ENCODE results near the gene PDE4B.
"Not testable (repeated sequence)": the region's sequence is repeated elsewhere in the genome, so short reads cannot be mapped to it uniquely, and the experiment has no call there.

PDE4B gene

DNA sequence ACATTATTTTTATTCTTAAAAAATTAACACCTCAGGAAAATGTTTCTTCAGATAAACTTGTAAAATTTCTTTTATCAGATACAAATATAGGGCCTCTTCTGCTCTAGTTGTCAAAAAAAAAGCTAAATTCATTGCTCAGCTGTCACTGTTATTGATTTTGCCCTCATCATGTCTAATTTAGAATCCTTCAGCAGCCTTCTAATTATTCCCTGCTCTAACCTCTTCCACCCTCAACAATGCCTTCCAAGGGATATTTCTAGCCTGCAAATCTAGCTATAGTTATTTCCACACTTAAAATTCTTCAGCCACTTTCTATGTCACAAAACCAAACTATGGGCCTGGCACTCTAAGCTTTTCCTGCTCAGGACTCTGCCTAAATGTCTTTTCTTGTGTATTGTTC is 25.2 kb downstream of the PDE4B start:
- DNase-seq = no peak

GRCh38 chr1:65818966-65819365 is 26.3 kb downstream of the PDE4B start:
- DNase-seq = no peak

- DNase-seq = no peak
Measured at GRCh38 chr1:65820983-65821382, 28.3 kb downstream of the PDE4B start.

DNA sequence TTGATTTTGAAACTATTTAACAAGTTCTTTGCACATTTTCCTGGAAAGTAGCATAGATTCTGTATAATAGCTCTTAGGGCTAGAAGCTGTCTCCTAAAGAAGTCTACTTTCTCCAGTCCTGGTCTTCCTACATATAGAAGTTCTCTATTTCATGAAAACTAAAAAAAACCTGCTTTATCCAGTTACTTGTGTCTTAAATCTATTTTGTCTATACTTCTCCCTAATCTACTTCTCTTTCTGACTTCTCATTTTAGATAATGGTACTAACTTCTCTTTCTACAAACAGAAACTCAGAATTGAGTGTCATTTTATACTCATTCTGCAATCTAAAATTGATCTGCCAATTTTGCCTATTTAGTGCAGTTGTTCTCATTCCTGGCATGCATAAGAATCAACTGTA is 28.7 kb downstream of the PDE4B start:
- no peak for DNase-seq

GRCh38 chr1:65824103-65824502 is 31.4 kb downstream of the PDE4B start:
- DNase-seq = no peak

DNA sequence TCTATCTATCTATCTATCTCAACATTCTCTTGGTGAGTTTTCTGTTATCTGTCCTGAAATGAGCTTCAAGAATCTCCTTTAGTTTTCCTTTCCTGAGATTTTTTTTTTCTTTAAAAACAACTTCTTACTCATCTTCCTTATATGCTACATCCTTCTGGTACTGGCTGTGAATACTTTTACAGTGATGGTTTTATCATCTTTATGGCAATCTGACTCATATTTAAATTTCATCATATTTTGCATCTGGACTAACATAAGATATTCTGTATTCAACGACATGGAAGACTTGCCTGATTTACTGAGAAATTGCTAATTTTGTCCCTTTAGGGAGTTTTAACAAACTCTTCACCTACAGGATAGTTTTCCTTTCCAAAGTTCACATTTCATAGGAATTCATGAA is 33.0 kb downstream of the PDE4B start:
- no peak for DNase-seq

DNA sequence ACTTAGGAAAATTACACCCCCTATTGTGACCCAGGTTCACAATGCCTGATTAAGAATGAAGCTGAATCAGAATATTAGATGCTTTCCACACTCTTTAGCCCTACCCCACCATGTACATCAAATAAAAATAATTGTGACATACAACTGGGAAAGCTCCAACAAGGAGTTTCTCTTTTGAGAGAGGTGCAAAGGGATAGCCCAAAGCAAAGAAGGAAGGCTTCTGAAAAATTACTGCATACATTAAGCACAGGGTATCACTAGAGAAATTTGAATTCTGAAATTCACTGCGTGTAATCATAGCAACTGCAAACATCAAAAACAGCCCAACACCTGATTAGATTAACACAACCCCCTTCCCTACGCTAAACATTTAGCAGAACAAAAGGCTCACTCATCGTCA is 34.1 kb downstream of the PDE4B start:
- no peak for DNase-seq

DNA sequence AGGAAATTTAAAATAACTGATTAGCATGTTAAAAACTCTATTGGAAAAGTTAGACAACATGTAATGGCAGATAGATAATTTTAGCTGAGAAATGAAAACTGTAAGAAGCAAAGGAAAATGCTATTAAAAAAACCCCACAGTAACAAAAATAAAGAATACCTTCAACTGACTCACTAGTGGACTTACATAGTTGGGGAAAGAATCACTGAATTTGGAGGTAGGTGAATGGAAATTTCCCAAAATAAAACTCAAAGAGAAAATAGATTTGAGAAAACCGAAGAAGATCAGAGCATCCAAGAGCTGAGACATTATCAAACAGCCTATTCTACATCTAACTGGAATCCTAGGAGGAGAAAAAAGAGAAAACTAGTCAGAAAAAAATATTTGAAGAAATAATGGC is 34.7 kb downstream of the PDE4B start:
- DNase-seq = no peak

GRCh38 chr1:65830306-65830705 is 37.6 kb downstream of the PDE4B start:
- DNase-seq = no peak

GRCh38 chr1:65832296-65832695 is 39.6 kb downstream of the PDE4B start:
- DNase-seq = no peak

DNA sequence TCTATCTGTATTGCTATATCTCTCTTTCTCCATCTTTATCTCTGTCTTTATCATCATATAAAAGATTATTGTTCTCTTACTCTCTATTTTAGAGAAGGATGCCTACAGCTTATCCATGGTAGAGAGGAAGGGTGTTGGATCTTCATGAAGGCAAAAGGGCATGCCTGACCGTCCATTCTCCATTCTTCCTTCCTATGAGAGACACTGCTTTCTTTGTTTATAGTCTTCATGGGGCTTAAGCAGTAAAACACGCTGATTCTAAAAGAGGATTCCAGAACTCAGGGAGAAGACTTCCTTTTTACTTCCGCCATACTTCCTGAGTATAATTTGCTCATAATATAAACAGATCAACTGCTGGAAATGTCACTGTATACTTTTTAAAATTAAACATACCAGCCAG is 44.0 kb downstream of the PDE4B start:
- no peak for DNase-seq

- no peak for DNase-seq
Measured at GRCh38 chr1:65840683-65841082, 48.0 kb downstream of the PDE4B start.

DNA sequence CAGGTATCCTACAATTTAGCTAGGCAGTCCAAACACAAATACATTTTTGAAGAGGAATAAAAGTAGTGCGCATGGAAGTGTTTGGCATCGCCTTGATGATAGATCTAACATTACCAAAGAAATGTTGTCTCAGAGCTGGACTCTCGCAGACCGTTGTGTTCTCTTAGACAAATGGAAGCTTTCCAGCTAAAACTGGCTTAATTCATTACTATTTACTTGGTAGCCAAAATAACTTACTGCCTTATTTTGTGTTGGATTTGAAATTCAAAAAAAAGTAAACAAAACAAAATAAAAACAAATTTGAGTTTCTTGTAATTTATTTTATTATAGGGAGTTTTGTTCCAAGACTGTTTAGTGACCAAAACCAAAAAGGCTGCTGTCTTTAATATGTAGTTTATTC is 51.6 kb downstream of the PDE4B start:
- no peak for DNase-seq

GRCh38 chr1:65844821-65845534 is 52.3 kb downstream of the PDE4B start:
- DNase-seq = no peak

DNA sequence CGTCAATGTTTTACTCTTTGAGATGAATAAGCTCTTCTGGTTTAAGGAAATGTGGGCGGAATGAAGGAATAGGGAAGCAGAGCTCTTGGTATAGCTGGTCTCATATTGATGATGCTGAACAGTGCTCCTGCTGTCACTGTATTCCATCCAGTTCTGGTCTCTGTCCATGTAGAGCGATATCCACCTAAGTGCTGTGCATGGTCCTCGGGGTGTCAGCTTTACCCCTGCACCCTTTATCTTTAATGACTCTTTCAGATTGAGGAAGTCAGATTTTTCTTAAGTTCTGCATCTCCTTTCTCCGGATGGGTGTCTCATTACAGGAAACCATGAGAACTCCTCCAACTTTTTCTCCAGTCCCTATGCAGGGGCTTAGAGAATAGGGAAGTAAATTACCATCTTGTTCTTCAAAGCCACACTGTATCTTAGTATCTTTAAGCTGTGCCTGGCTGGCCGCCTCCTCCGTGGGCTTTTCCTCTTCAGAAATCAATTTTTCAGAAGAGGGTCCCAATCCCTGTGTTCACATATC is 52.9 kb downstream of the PDE4B start:
- no peak for DNase-seq

DNA sequence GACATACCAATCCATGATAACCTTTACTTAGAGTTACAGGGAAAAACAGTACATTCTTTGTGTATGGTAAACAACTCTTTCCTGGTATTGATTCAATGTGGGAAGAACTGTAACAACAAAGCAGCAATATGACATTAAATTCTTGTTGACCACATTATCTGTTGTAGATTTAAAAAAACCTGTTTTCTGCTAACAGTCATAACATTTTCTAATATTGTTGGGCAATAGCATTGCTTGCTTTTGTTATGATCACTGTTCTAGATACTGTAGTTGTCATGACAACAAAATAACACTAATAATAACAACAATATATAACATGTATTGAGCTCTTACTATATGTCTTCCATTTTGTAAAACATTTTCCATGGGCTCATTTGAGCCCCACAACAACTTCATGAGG is 54.2 kb downstream of the PDE4B start:
- no peak for DNase-seq

DNA sequence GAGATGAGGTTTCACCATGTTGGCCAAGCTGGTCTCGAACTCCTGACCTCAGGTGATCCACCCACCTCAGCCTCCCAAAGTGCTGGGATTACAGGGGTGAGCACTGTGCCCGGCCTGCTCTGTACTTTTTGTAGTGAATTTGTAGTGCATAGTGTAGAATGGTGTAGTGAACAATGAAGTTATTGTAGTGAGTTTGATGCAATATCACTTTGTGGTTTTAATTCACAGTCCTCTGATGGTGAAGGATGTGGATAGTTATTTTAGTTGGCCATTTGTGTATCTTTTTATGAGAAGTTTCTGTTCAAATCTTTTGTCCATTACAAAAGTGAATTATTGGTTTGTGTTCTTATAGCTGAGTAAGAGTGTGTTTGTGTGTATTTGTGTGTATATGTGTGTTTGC is 57.6 kb downstream of the PDE4B start:
- DNase-seq = no peak

GRCh38 chr1:65856591-65856990 is 63.9 kb downstream of the PDE4B start:
- not testable (repeated sequence) for DNase-seq

- DNase-seq = no peak
Measured at GRCh38 chr1:65866439-65866838, 73.7 kb downstream of the PDE4B start.

- DNase-seq = no peak
Measured at GRCh38 chr1:65872301-65872700, 79.6 kb downstream of the PDE4B start.

- not testable (repeated sequence) for DNase-seq
Measured at GRCh38 chr1:65878342-65878741, 85.6 kb downstream of the PDE4B start.

- no peak for DNase-seq
Measured at GRCh38 chr1:65880611-65881010, 87.9 kb downstream of the PDE4B start.

DNA sequence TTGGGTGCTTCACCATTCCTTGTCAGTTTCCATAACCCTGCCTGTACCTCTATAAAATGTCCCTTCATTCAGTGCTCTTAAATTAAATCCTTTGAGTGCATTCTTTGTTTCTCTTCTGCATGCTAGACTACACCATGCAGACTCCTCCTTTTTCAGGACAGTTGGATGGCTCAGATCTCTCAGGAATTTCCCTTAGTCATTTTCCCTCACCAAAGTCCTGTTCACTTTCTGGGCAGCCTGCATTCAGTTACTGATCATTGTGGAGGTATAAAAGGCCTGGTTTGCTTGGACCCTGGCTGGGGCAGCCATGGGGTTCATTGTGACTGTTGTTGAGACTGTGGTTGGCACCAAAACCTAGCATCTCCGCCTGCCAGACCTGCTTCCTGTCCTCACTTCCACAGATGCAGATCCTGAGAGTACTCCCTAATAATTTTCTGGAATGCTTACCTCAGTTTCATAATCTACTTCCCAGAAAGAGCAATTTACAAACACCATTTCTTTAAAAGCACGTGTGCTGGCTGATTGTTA is 88.4 kb downstream of the PDE4B start:
- no peak for DNase-seq

- no peak for DNase-seq
Measured at GRCh38 chr1:65882076-65882475, 89.4 kb downstream of the PDE4B start.

- no peak for DNase-seq
Measured at GRCh38 chr1:65889441-65889840, 96.7 kb downstream of the PDE4B start.
